DMS153 (cell line): ENCODE measurements around the gene BBS1.
"Not testable (repeated sequence)": the region's sequence is repeated elsewhere in the genome, so short reads cannot be mapped to it uniquely, and the experiment has no call there.

Experiments used
- DNase-seq: peaks from one replicate; lab custom pipeline; 2025; lab: John Stamatoyannopoulos, UW

Gene BBS1

DNA sequence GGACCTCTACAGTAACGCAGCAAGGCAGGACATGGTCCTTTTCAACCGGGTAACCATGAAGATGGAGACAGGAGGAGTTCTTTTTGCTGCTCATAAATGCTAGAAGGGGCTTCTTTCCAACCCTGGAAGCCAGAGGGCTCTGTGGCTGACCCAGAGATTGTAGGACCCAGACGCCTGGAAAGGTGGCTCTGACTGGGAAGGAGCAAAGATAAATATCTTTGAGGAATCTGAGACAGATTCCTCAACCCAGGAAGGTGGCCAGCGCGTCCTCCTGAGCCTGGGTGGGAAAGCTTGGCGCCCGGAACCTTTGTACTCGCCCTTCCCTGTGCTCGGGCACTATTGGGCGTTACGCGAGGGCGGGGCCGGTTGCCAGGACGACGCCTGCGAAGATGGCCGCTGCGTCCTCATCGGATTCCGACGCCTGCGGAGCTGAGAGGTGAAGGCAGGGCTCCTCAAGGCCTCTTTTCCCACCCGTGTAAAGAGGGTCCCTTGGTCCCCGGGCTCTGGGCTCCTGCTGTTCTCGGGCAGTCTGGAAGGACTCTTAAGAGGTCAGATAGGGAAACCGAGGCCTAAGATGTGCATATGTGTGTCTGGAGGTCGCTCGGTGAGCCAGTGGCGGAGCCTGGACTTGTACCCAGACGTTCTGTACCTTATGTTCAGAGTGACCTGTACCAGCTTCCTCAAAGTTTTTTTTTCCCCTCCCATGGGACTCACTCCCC, at the start of gene BBS1:
BBS1 (plus strand) TSS at position 365 of the 719 bp plus-strand sequence; CDS start at position 390, 25 bp downstream.
- peak; percentile 57 for DNase-seq

DNA sequence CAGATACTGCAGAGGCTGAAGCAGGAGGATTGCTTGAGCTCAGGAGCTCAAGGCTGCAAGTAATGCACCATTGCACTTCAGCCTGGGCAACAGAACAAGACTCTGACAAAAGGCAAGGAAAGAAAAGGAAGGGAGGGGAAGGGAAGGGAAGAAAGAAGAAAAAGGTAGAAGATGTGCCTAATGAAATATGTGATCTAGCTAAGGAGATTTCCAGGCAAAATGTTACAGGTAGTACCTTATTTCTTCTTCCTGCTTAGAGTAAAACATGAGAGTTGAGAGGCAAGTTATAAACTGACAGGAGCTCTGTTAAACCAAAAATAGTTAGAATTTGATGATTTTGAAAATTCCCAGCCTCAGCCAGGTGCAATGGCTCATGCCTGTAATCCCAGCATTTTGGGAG, 48.4 kb upstream of the BBS1 start:
- DNase-seq, result no peak

DNA sequence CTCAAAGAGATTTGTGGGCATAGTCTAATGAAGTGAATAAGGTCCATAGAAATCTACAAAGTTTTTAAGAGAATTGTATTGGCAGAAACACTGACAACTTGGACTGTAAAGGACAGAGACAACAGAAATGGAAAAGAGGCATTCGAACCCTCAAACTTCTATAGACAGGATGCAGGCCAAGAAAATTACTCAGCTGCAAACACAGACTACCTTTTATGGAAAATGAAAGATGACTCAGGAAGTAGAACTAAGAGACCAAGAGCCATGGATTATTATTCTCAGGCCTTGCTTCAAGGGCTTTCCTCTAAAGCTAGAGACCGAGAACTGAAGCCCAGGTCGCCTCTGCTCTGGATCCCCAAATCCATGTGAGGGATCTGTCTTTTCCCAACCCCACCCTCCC, 47.5 kb upstream of the BBS1 start:
- DNase-seq, result no peak

DNA sequence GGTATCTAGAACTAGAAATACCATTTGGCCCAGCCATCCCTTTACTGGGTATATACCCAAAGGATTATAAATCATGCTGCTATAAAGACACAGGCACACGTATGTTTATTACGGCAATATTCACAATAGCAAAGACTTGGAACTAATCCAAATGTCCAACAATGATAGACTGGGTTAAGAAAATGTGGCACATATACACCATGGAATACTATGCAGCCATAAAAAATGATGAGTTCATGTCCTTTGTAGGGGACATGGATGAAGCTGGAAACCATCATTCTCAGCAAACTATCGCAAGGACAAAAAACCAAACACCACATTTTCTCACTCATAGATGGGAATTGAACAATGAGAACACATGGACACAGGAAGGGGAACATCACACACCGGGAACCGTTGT, 46.3 kb upstream of the BBS1 start:
- not testable (repeated sequence) for DNase-seq

DNA sequence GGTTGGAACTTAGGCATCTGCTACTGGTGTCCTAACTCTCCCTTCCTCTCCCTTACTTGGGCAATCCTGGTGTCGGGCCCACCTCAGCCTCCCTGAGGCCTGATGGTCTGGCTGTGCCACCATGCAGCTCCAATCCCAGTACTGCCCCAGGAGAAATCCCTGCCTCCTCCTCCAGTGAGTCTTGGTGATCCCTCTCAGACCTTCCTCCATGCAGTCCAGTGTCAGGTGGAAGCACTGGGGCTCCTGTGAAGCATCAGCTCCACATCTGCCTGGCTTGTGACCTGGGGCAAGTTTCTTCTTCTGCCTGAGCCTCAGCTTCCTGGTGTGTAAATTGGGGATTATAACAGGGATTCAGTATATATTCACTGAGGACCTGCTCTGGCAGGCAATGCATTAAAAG, 45.5 kb upstream of the BBS1 start:
- no peak for DNase-seq

DNA sequence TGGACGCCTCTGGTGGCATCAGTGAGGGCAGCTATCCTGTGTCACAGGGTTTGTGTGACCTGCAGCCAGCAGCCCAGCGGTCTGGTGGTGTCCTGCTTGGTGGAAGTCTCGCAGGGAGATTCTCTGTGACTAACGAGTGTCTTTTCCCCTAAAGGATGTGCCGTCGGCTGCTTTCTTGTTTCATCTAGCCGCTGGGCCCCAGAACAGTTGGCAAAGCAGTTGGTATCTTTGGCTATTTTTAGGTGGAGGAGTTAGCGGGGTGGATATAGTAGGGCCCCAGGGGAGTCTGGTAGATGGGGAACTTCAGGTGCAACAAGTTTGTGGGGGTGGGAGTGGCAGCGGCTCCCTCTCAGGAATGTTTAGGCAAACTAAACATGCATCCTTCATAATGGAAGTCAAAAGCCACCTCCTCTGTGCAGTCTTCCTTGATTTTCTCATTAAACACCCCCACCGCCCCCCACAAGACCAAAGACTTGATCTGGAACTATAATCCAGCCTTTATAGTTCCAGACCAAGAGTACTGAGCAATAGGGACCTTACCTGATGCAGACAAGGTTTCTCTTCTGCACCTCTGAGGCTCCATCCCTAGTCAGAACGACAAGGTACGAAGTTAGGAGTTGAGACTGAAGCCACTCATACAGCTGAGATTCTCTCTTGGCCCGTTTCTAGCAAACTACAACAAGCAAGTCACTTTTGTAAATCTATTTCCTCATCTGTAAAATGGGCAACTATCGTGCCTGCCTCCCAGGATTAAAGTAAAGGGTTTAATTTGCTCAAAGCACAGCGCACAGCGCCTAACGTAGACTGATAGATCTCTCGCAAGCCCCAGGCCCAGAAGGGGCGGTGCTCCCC, 44.8 kb upstream of the BBS1 start:
- DNase-seq, result no peak

DNA sequence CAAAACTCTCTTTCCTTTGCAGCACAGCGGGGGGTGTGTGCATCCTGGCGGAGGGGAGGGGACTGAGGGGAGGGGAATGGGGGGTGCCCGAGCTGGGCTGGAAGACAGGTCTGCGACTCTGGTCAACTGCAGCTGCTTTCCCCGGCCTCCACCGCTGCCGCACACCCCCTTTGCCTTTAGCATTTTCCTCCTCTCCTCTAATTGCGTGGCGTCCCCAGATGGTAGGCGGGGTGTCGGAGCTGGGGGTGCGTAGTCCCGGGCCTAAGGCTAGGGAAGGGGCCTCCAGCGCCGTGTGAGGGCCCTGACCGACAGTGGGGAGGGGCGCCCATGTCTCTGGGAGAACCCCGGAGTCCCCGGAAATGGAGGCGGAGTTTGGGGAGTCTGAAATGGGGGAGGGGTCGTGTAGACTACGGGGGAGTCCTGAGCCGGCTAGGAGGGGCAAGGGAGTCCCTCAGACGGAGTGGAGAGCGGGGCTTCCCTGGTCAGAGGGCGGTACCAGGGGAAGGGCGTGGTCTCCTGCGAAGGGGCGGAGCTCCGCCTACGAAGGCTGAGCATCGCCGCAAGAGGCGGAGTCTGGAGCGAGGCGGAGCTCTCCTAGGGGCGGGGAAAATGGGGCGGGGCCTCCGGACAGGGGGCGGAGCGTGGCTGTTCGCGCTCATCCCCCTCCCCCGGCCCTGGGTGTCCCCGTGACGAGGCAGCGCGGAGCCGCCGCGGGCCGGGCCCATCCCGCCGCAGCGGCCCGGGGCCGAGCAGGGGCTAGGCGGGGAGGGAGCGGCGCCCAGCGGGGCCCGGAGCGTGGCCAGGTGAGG, 44.0 kb upstream of the BBS1 start, which contains the start of gene PELI3:
PELI3 (plus strand) TSS at position 681 of the 809 bp plus-strand sequence. CDS start 1,224 bp downstream, outside the sequence.
- peak; percentile 67 for DNase-seq

DNA sequence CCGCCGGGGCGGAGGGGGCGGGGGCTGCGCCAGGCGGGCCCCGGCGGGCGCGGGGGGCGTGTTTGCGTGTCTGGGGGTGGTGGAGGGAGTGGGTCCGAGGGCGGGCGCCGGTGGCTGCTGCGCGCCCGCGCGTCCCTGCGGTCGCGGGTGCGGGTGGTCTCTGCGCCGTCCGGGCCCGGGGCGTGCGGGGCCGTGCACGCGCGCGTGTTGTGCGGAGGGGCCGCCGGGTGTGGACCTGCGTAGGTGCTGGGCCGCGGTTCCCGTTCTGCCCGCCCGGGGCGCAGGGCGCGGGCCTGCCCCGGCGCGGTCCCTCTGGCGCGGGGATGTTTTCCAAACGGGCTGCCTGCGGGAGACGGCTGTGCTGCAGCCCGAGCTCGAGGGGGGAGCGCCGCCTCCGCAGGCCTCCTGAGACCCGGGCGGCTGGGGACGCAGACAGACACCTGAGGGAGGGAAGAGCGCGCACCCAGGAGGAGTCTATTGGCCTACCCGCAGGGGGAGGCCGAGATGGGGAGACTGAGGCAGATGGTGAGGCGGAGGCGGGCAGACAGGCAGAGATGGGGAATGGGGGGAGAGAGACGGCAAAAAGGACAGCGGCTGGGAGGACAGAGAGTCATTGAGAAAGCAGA, 43.3 kb upstream of the BBS1 start:
- no peak for DNase-seq

DNA sequence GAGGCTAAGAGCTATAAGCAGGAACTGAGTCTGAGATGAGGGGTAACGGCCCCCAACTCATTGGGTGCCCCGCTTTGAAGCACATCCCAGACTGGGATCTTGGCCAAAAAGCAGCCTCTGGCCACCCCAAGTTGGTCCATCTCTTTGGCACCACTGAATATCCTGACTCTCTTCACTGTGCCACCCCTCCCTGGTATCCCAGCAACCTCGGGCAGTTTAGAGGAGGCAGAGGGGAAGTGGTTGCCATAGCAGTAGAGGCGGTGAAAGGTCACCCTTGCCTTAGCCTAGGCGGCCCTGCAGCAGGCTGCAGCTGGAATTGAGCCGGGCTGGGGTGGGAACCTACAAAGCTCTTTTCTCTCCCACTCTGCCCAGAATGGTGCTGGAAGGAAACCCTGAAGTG, 42.7 kb upstream of the BBS1 start:
- DNase-seq, result peak; percentile 29

DNA sequence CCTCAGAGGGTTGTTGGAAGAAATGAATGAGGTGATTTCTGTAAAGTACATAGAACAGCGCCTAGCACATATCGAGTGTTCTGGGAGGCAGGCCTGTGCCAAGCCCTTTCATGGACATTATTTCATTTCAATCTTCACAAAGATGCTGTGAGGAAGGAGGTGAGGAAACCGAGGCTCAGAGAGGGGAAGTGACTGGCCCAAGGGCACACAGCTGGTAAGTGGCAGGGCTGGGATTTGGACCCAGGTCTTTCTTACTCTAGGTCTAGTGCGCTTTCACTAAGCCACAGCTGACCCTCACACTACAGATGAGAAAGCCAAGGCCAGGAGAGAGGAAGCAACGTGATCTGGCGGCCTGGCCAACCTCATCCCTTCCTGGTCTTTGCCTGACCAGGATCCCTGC, 41.7 kb upstream of the BBS1 start:
- DNase-seq, result no peak

DNA sequence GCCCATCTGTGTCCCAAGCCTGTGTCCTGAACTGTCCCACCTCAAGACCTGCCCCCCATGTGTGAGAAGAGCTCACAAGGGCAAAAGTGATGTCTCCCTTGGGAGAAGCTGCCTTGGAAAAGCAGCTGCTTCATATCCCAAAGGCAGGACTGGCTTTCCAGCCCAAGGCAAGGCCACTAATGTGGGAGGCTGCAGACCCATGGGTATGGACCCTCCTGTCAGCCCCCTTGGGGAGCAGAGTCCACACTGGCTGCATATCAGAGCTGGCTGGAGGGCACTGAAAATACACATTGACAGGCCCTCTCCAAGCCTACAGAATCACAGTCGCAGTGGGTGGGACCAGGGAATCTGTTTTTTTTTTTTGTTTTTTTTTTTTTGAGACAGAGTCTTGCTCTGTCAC, 41.0 kb upstream of the BBS1 start:
- DNase-seq, result no peak

DNA sequence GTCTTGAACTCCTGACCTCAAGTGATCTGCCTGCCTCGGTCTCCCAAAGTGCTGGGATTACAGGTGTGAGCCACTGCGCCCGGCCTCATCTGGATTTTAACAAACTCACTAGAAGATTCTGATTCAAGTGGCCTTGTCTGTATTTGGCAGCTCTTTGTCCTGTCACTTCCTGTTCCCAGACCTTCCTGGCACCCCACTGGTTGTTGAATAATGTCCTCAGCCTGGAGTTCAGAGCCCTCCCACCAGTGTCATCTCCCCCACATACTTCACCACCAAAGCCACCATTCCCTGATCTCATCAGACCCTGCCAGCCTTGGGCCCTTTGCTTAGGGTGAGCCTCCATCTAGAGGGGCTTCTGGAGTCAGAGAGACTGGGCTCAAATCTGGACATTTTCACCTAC, 40.4 kb upstream of the BBS1 start:
- DNase-seq, result no peak

DNA sequence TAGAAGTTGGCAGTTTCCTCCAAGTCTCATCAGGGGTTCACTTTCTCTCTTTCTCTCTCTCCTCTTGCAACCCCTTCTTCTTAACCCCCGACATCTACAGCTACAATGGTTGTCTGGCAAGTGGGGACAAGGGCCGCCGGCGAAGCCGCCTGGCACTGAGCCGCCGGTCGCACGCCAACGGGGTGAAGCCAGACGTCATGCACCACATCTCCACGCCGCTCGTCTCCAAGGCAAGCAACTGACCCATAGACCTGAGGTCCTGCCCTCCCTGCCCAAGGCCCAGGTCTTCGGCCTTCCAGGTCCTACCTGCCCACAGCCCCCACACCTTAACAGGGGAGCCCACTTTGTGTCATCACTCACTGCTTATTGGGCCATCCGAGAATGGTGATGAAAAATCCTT, 39.3 kb upstream of the BBS1 start:
- no peak for DNase-seq

DNA sequence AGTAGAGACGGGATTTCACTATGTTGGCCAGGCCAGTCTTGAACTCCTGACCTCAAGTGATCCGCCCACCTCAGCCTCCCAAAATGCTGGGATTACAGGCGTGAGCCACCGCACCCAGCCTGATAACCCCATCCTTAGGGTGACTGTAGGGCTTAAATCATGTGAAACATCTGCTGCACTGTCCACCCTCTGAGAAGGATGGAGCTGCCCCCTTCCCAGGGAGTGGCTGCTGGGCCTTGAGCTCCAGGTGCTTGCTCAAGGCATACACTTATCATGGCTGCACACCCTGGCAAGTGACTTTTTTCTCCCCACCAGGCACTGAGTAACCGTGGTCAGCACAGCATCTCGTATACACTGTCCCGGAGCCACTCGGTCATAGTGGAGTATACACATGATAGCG, 38.4 kb upstream of the BBS1 start:
- no peak for DNase-seq

DNA sequence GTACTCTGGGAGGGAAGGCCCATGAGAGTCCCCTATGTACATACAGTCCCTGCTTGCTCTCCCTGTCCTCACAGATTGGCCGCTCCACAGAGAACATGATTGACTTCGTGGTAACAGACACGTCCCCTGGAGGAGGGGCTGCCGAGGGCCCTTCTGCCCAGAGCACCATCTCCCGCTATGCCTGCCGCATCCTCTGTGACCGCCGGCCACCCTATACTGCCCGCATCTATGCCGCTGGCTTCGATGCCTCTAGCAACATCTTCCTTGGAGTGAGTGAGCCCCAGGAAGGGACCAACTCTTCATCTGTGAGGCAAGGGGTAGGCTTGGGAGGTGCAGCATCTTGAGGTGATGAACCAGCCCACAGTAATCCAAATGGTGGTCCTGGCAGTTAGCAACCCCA, 37.3 kb upstream of the BBS1 start:
- no peak for DNase-seq

DNA sequence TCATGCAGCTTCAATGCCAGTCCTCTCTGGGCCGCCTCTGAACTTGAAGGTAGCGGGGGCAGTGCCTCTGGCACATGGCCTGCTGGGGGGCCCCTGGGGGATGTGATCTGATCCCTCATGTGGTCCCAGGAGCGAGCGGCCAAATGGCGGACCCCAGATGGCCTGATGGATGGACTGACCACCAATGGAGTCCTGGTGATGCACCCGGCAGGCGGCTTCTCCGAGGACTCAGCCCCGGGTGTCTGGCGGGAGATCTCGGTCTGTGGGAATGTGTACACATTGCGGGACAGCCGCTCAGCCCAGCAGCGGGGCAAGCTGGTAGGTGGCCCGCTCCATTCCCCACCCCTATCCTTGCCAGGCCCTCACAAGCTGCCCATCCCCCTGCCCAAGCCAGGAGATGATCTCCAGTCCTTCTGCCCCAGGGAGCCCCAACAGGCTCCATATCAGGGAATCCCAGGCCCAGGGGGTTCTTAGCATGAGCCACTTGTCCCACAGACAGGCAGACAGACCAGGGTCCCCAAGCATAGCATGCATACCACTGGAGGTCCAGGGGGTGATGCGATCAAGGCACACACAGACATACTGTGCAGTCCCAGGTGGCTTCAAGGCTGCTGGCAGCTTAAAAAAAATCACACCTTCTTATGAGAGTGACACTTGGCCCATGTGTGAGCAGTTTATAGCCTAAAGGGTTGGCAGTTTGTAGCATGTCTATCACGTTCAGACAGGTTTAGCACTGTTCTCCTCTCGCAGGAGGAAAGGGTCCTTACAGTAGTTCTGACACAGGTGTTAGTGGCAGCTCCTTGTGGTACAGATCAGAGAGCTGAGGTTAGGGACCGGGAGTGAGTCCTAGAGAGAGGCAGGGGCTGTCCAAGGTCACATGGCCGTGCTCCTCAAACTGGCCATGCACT, 36.6 kb upstream of the BBS1 start:
- no peak for DNase-seq

DNA sequence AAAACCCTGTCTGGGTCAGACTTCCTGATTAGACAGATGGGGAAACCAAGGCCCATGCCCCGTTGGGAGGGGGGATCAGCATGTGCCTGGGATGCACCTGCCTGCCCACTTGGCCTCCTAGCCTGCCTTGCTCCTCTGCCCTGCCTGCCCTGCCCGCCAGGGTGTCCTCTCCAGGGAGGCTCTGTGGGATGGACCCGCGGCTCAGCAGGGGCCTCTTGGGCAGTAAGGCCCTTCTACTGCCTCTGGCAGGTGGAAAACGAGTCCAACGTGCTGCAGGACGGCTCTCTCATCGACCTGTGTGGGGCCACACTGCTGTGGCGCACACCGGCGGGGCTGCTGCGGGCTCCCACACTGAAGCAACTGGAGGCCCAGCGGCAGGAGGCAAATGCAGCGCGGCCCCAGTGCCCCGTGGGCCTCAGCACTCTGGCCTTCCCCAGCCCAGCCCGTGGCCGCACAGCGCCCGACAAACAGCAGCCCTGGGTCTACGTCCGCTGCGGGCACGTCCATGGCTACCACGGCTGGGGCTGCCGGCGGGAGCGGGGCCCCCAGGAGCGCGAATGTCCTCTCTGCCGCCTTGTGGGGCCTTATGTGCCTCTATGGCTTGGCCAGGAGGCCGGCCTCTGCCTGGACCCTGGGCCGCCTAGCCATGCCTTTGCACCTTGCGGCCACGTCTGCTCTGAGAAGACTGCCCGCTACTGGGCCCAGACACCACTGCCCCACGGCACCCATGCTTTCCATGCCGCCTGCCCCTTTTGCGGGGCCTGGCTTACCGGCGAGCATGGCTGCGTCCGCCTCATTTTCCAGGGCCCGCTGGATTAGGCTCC, 34.9 kb upstream of the BBS1 start:
- no peak for DNase-seq

DNA sequence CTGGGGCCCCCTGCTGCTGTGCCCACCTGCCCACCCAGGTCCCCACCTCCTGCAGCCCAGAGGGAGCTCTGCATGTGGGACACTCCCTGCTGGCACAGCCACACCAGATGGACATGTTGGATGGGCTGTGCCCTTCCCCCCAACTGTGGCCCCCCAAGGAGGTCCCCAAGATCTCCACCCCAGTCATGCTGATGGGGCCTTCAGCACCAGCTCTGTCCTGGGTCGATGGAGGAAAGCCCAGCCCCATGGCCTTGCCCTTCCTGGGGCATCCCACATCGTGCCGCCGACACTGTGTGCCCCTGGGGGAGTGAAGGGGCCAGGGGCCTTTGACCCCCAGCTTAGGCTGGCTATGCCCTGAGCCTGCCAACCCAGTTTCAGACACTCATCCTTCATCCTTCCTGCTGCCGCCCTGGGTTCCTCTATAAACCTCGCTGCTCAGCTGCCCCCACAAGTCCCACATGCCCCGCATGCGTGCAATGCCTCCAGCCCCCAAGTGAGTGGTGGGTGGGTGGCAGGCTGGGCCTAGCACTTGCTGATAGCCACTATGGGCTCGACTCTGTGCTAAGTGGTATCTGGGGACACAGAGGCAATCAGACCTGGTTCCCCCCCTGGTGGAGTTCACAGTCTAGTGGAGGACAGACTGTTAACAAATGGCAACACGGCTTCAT, 34.1 kb upstream of the BBS1 start:
- DNase-seq, result no peak

DNA sequence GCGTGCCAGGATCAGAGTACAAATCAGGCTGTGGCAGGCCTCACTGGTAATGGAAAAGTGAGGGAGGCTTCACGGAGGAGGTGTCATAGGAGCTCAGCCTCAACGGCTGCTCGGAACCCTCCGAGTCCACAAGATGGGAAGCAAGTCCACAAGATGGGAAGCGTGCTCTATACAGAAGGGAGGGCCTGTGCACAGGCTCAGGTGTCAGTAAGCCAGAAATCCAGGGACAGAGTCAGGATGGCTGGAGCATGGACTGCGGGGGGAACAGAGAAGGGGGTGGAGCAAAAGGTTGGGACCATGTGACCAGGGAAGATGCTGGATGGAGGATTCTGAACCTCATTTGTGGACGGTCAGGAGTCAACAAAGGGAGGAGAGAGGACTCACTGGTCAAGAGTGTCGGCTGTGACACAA, 33.6 kb upstream of the BBS1 start:
- no peak for DNase-seq
